Common myeloid progenitor, CD34-positive (primary cell): ENCODE results near the gene WDR72.

ENCODE experiments used
- CTCF ChIA-PET: fragments of 350-600 bp; sonication (Branson Sonifier 250); formaldehyde crosslinking; loops from one replicate; lab custom pipeline; 2021; ENCODE audit warnings: antibody characterized with exemption; lab: Charles Lee
- POLR2A ChIA-PET: fragments of 350-600 bp; sonication (Branson Sonifier 250); formaldehyde crosslinking; loops from one replicate; lab custom pipeline; 2021; ENCODE audit warnings: antibody characterized with exemption; lab: Charles Lee
- DNase-seq, 3 donors: peaks; one replicate each; pipeline versions ENCODE4 v3.0.0 to v3.0.0-alpha.2; 2013
- H3K27ac ChIP-seq, 2 experiments: 1 replicate in 1 of 2; 2 replicates in 1 of 2; pipeline ENCODE4 v1.7.0; 2013; ENCODE audit warnings: inconsistent platforms in 2 of 2, low read length in 2 of 2, mild to moderate bottlenecking in 2 of 2, low read depth in 1 of 2, moderate library complexity in 1 of 2; ENCODE audit not compliant: severe bottlenecking in 2 of 2, insufficient read depth in 1 of 2, poor library complexity in 1 of 2
- H3K27me3 ChIP-seq, 5 experiments: replicated peaks in 2 of 5; 1 replicate in 3 of 5; 2 replicates in 2 of 5; pipeline versions ENCODE4 v1.6.1 to v1.7.0; 2013; ENCODE audit warnings: low read length in 4 of 5, mild to moderate bottlenecking in 2 of 5, moderate library complexity in 2 of 5, inconsistent platforms in 1 of 5; ENCODE audit not compliant: insufficient read depth in 5 of 5, control insufficient read depth in 4 of 5
- H3K36me3 ChIP-seq, 4 experiments: 1 replicate in 2 of 4; 2 replicates in 2 of 4; pipeline versions ENCODE4 v1.6.1 to v1.7.0; 2013; ENCODE audit warnings: low read length in 3 of 4, control low read depth in 1 of 4, mild to moderate bottlenecking in 1 of 4; ENCODE audit not compliant: control insufficient read depth in 4 of 4, insufficient read depth in 4 of 4
- H3K4me1 ChIP-seq, 4 experiments: 1 replicate in 3 of 4; 2 replicates in 1 of 4; pipeline versions ENCODE4 v1.6.1 to v1.7.1; 2013; ENCODE audit warnings: low read length in 3 of 4, mild to moderate bottlenecking in 3 of 4, control low read depth in 1 of 4, inconsistent platforms in 1 of 4, moderate library complexity in 1 of 4; ENCODE audit not compliant: control insufficient read depth in 4 of 4, insufficient read depth in 4 of 4; ENCODE audit errors: control extremely low read depth in 1 of 4
- H3K4me3 ChIP-seq, 7 experiments: 1 replicate in 4 of 7; 2 replicates in 3 of 7; pipeline versions ENCODE4 v1.5.1 to v1.7.0; 2013; ENCODE audit warnings: mild to moderate bottlenecking in 7 of 7, low read length in 6 of 7, moderate library complexity in 6 of 7, inconsistent platforms in 2 of 7, low read depth in 2 of 7, control low read depth in 1 of 7; ENCODE audit not compliant: insufficient read depth in 4 of 7, control insufficient read depth in 1 of 7; ENCODE audit errors: extremely low read depth in 1 of 7
- H3K9me3 ChIP-seq, 5 experiments: 1 replicate in 4 of 5; 2 replicates in 1 of 5; pipeline versions ENCODE4 v1.6.1 to v1.7.1; 2013; ENCODE audit warnings: low read length in 4 of 5, mild to moderate bottlenecking in 2 of 5, inconsistent platforms in 1 of 5, low read depth in 1 of 5, moderate library complexity in 1 of 5; ENCODE audit not compliant: control insufficient read depth in 4 of 5, insufficient read depth in 2 of 5; ENCODE audit errors: control extremely low read depth in 1 of 5
- WGBS: methylation state at CpG from one replicate; pipeline ENCODE4 v1.1.5; 2013; ENCODE audit not compliant: insufficient coverage; 5-methylcytosine and 5-hydroxymethylcytosine counted together

The WDR72 gene

DNA sequence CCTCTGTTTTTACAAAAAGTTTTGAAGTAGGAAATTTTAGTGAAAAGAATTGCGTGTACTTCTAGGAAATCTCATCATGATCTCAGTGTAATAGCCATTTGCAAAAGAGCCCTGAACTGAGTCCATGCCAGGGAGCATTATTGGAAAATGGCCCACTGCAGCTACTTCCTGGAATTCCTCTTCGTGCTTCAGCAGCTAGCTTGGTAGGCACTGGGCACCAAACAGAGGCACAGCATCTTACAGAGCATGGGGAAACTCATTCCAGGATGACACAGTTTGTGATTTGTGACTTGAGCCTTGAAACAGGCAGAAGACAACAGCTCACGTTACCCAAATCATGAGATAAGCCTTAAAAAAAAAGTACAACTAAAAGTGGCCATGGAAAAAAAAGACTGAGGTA lies 179.1 kb downstream of the WDR72 start:
- Histone ChIP-seq H3K4me3 (no peak overlapping the region), H3K27ac (no peak overlapping the region), H3K9me3 (peaks cover 0 to 2% (median 0%) of the 10 kb centered on the region in 5 experiments), H3K36me3 (no peaks in the 10 kb centered on the region), H3K4me1 (peaks cover 0 to 2% (median 0%) of the 10 kb centered on the region in 4 experiments), H3K27me3 (no peaks in the 10 kb centered on the region)
- ChIA-PET CTCF (no interaction called here), POLR2A (no interaction called here)
- DNase-seq = no peak
- WGBS = 95% methylated on average over 2 of the region's 3 CpGs

DNA sequence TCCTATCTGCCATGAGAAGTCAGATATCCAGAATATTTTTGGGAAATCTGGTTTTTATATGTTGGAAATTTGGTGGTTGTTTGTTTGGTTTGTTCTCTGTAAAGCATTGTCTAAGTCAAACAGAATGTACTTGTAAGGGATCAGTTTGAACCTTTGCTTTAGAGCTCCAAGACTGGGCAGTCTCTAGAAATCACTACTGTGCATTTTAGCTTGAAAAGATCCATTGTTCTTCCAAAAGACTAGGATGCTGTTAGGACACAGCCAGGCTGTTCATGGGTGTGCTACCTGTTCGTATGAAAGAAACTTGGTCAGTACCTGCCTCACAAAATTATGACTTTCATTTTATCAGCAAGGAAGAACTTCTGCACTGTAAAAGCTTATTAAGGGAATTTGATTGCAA lies 182.6 kb downstream of the WDR72 start:
- no CpG with 5 or more reads among the region's 1 CpG for WGBS
- CTCF ChIA-PET = no interaction called here
- no peaks in the 10 kb centered on the region for H3K36me3 ChIP-seq
- DNase-seq = no peak
- POLR2A ChIA-PET = no interaction called here
- no peaks in the 10 kb centered on the region for H3K27me3 ChIP-seq
- H3K4me1 ChIP-seq = peaks cover 0 to 2% (median 0%) of the 10 kb centered on the region in 4 experiments
- H3K27ac ChIP-seq = no peak overlapping the region
- H3K9me3 ChIP-seq = no peaks in the 10 kb centered on the region
- no peak overlapping the region for H3K4me3 ChIP-seq

DNA sequence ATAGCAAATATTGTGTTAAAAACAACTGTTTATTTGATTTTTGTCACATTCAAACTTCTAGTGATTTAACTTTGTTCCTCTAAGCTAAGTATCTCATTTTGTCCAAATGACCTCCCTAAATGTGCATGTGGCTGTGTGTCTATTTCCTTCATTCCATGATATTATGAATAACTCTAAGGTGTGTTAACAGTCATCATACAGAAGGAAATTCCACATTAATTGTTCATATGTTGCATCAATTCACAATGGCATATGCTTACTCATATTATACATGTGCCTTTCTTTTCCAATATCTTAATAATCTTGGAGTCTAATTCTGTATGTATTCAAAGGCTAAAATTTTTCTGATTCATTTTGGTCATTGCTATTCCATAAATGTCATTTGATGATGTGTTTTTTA lies 186.4 kb downstream of the WDR72 start:
- H3K4me3 ChIP-seq = no peak overlapping the region
- no peak for DNase-seq
- ChIA-PET CTCF (no interaction called here), POLR2A (no interaction called here)
- H3K27me3 ChIP-seq = no peaks in the 10 kb centered on the region
- peaks cover 0 to 6% (median 0%) of the 10 kb centered on the region in 5 experiments for H3K9me3 ChIP-seq
- no peak overlapping the region for H3K27ac ChIP-seq
- peaks cover 0 to 2% (median 0%) of the 10 kb centered on the region in 4 experiments for H3K4me1 ChIP-seq
- H3K36me3 ChIP-seq = no peaks in the 10 kb centered on the region

DNA sequence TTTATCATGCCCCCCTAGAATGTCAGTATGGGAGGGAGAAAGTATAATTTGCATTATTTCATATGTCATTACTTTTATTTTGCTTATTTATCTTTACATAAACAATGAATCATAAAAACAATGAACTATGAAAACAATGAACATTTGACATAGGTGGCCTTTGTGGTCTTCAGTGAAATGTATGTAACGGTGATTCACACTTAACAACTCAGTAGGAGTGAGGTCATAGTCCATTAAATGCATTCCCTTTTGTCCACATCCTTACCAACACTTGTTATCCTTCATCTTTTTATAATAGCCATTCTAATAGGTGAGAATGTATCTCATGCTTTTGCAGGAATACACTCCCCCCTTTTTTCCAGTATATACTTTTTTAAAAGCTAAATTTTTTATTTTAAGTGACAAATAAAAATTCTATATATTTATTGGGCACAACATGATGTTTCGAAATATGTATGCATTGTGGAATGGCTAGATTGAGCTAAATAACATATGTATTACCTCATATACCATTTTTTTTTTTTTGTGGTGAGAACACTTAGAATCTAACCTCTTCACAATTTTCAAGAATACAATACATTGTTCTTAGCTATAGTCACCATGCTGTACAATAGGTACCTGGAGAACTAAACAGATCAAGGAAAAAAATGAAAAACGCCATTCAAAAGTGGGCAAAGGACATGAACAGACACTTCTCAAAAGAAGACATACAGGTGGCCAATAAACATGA lies 189.5 kb downstream of the WDR72 start:
- 100% methylated on average over 1 of the region's 3 CpGs for WGBS
- ChIA-PET POLR2A (no interaction called here), CTCF (interaction anchor here (0.8 kb wide), 1 partner anchor 9 kb away, joined by 3 read pairs; no protein-coding TSS in a partner anchor)
- Histone ChIP-seq H3K36me3 (no peaks in the 10 kb centered on the region), H3K27ac (no peak overlapping the region), H3K4me1 (peaks cover 12 to 29% (median 20%) of the 10 kb centered on the region in 4 experiments), H3K9me3 (peaks cover 0 to 6% (median 0%) of the 10 kb centered on the region in 5 experiments), H3K27me3 (no peaks in the 10 kb centered on the region), H3K4me3 (no peak overlapping the region)
- no peak for DNase-seq

DNA sequence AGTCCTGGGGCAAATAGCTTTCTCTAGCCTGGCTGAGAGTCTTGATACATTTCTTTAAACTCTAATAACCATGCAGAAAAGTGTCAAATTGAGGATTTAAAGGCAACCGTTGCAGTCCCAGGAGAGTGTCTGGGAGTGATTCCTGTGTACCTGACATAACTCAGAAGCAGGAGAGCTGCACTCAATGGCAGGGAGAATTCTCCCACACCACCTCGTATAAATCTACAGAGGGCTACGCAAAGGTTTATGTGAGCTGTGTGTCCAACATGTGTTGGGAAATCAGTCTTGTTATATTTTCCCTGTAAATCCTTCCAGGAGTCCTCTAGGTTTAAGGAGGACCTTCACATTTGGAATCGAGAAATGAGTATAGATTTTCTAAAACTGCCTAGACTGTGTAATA lies 192.6 kb downstream of the WDR72 start:
- ChIA-PET POLR2A (interaction anchor here (0.7 kb wide), 1 partner anchor 96 kb away, joined by 3 read pairs; no protein-coding TSS in a partner anchor), CTCF (interaction anchor here (1.2 kb wide), 1 partner anchor 41 kb away, joined by 3 read pairs; no protein-coding TSS in a partner anchor)
- no peaks in the 10 kb centered on the region for H3K36me3 ChIP-seq
- no peak for DNase-seq
- no peak overlapping the region for H3K4me3 ChIP-seq
- H3K9me3 ChIP-seq = peaks cover 0 to 6% (median 0%) of the 10 kb centered on the region in 5 experiments
- H3K4me1 ChIP-seq = peaks cover 17 to 49% (median 27%) of the 10 kb centered on the region in 4 experiments
- peak overlapping the region in 1 of 2 experiments; percentile 72 for H3K27ac ChIP-seq
- whole genome bisulfite sequencing = 40% methylated on average over 1 of the region's 4 CpGs
- no peaks in the 10 kb centered on the region for H3K27me3 ChIP-seq

DNA sequence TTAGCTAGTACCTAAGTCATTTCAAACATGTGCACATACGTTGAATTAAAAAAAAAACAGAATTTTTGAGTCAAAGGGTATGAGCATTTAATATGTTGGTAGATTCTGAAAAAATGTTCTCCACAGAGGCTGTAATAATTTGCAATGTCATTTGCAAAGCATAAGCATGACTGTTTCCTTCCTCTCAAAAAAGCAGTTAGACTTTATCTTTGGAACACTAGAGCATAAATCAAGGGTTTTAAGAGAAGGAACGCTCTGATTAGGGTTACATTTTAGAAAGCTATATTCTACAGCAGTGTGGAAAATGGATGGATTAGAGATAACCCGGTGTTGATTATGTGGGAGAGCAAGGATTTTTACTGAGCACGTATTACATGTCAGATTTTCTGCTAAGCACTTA lies 193.7 kb downstream of the WDR72 start:
- peak overlapping the region in 3 of 7 experiments; percentile 11 to 63 (median 22) for H3K4me3 ChIP-seq
- no peaks in the 10 kb centered on the region for H3K36me3 ChIP-seq
- H3K27me3 ChIP-seq = no peaks in the 10 kb centered on the region
- H3K4me1 ChIP-seq = peaks cover 17 to 57% (median 27%) of the 10 kb centered on the region in 4 experiments
- CTCF ChIA-PET = interaction anchor here (1.0 kb wide), 1 partner anchor 10 kb away, joined by 3 read pairs; no protein-coding TSS in a partner anchor
- peak overlapping the region; percentile 77 to 82 for H3K27ac ChIP-seq
- peaks cover 0 to 6% (median 0%) of the 10 kb centered on the region in 5 experiments for H3K9me3 ChIP-seq
- 0% methylated on average over 2 of the region's 4 CpGs for WGBS
- POLR2A ChIA-PET = interaction anchor here (0.6 kb wide), 1 partner anchor 1013 kb away, joined by 5 read pairs; no protein-coding TSS in a partner anchor
- peak; percentile 61 to 94 (median 86) for DNase-seq

DNA sequence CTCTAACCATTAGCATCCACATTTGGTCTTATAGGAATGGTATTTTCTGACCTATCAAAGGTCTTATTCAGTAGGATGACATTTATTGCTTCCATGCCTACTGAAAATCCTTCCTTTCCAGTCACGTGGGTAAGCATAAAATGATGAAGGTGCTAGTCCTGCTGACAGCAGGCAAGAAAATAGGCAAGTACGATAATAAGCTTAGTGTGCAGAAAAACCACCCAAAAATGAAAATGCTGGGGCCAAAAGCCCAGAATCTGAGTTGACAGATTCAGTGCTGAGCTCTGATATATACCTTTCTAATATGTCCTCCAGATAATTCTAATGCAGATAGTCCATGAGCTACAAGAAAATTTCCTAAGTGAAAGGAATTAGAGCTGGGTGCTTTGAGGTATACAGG lies 194.8 kb downstream of the WDR72 start:
- no peaks in the 10 kb centered on the region for H3K27me3 ChIP-seq
- H3K36me3 ChIP-seq = no peaks in the 10 kb centered on the region
- ChIA-PET CTCF (interaction anchor here (0.6 kb wide), 1 partner anchor 99 kb away, joined by 3 read pairs; no protein-coding TSS in a partner anchor), POLR2A (no interaction called here)
- no CpG with 5 or more reads among the region's 2 CpGs for WGBS
- no peaks in the 10 kb centered on the region for H3K9me3 ChIP-seq
- peak overlapping the region; percentile 77 to 82 for H3K27ac ChIP-seq
- peak in 2 of 3 donors; percentile 15 to 21 for DNase-seq
- peak overlapping the region in 1 of 7 experiments; percentile 29 for H3K4me3 ChIP-seq
- peaks cover 19 to 67% (median 36%) of the 10 kb centered on the region in 4 experiments for H3K4me1 ChIP-seq
